HL-60 (cell line): ENCODE results near the gene SETBP1.

ENCODE experiments used
- DNase-seq, 2 experiments: peaks; one replicate each; pipeline ENCODE4 v3.0.0-alpha.2; 2010 to 2020; ENCODE audit warnings: low read depth in 1 of 2, low spot score in 1 of 2
- H3K27ac ChIP-seq: fragments of 250-450 bp; sonication (Bioruptor Pico); replicated peaks from 2 replicates; pipeline ENCODE4 v1.5.1; 2020; ENCODE audit warnings: mild to moderate bottlenecking, moderate library complexity
- H3K27me3 ChIP-seq: fragments of 250-450 bp; sonication (Bioruptor Pico); 2 replicates; pipeline ENCODE4 v1.5.1; 2021; ENCODE audit warnings: mild to moderate bottlenecking, moderate library complexity; ENCODE audit not compliant: insufficient read depth, poor library complexity, severe bottlenecking
- H3K4me3 ChIP-seq: replicated peaks from 2 replicates; pipeline ENCODE4 v1.5.1; 2011; ENCODE audit warnings: mild to moderate bottlenecking, control low read depth, low read length; ENCODE audit not compliant: insufficient read depth
- CTCF ChIP-seq: IDR thresholded peaks from one replicate; pipeline ENCODE4 v1.5.1; 2011; ENCODE audit warnings: low read length, control low read depth, inconsistent platforms; ENCODE audit not compliant: insufficient read depth
- GABPA ChIP-seq: IDR thresholded peaks from 2 replicates; pipeline ENCODE4 v1.6.1; 2012; ENCODE audit warnings: low read depth
- POLR2AphosphoS5 ChIP-seq: IDR thresholded peaks from 2 replicates; pipeline ENCODE4 v1.6.1; 2012; ENCODE audit warnings: low read depth
- REST ChIP-seq: IDR thresholded peaks from 2 replicates; pipeline ENCODE4 v1.6.1; 2012; ENCODE audit warnings: low read depth; ENCODE audit not compliant: insufficient replicate concordance
- SPI1 ChIP-seq: IDR thresholded peaks from 2 replicates; pipeline ENCODE4 v1.6.1; 2012; ENCODE audit warnings: low read depth, mild to moderate bottlenecking, borderline replicate concordance

The SETBP1 gene

GRCh38 chr18:44681076-44681970 is 635 bp downstream of the SETBP1 start:
- H3K27ac ChIP-seq = no peak overlapping the region
- DNase-seq = no peak
- H3K27me3 ChIP-seq = peaks cover 66% of the 10 kb centered on the region
- H3K4me3 ChIP-seq = no peak overlapping the region
- TF ChIP-seq SPI1 = no peak
- no peak for TF ChIP-seq CTCF
- no peak for TF ChIP-seq POLR2AphosphoS5
- no peak for TF ChIP-seq REST
- no peak for TF ChIP-seq GABPA

DNA sequence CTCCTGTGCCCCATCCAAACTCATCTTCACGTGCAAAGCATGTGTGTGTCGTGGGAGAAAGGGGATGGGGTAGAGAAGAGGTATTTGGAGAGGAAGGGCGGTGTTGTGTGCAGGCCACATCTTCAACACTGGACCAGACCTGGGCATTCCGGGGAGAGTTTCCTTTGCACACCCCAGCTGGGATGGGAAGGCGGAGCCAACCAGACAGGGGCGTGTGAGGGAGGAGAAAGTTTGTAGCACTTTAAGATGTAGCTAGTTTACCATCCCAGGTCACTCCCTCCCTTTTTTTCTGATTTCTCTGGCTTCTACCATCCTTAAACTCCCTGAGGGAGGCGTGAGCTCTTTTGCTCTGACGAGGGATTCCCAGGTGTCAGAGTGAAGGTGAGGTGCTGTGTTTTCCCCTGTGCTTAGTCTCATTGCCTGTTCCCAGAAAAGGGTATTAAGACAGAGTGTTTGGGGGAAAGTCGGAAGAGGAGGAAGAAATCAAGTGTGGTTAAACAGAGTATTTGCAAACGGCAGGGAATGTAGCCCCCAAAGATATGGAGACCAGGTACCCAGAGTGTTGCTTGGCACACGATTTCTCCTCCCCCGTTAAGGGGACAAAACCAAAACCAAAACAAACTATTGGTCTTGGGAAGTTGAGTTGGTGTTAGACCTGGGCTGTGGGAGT is 1.6 kb downstream of the SETBP1 start:
- no peak overlapping the region for H3K27ac ChIP-seq
- TF ChIP-seq GABPA (no peak), CTCF (no peak), POLR2AphosphoS5 (no peak), SPI1 (no peak), REST (no peak)
- H3K27me3 ChIP-seq = peaks cover 66% of the 10 kb centered on the region
- no peak for DNase-seq
- no peak overlapping the region for H3K4me3 ChIP-seq

GRCh38 chr18:44682871-44683221 is 2.2 kb downstream of the SETBP1 start:
- Histone ChIP-seq H3K27me3 (peaks cover 61% of the 10 kb centered on the region), H3K27ac (no peak overlapping the region), H3K4me3 (no peak overlapping the region)
- TF ChIP-seq CTCF (no peak), REST (no peak), SPI1 (no peak), POLR2AphosphoS5 (no peak), GABPA (no peak)
- no peak for DNase-seq
